H9 (cell line): ENCODE data around the gene IL1RAPL1. TPM values are rescaled to one million over a fixed set of nuclear protein-coding genes. Genes with fewer than 3 reads are reported as not detected.

Experiments
- DNase-seq: peaks from one replicate; pipeline ENCODE4 v3.0.0-alpha.2; 2017
- H2AFZ ChIP-seq: one replicate; pipeline ENCODE4 v1.6.1; 2013; ENCODE audit warnings: mild to moderate bottlenecking, low read length, control low read depth, moderate library complexity
- H2AK5ac ChIP-seq: 2 replicates; pipeline ENCODE4 v1.6.1; 2013; ENCODE audit warnings: low read length, control low read depth, mixed read lengths; ENCODE audit not compliant: insufficient read length
- H2BK120ac ChIP-seq: one replicate; pipeline ENCODE4 v1.6.1; 2013; ENCODE audit warnings: low read depth, mild to moderate bottlenecking, low read length, control low read depth, inconsistent platforms; ENCODE audit not compliant: poor library complexity, severe bottlenecking
- H2BK12ac ChIP-seq: 2 replicates; pipeline ENCODE4 v1.6.1; 2013; ENCODE audit warnings: low read length, control low read depth, mixed read lengths, low read depth; ENCODE audit not compliant: insufficient read length
- H2BK15ac ChIP-seq: 2 replicates; pipeline ENCODE4 v1.6.1; 2013; ENCODE audit warnings: low read depth, low read length, control low read depth
- H2BK20ac ChIP-seq: one replicate; pipeline ENCODE4 v1.6.1; 2013; ENCODE audit warnings: low read depth, mild to moderate bottlenecking, low read length, control low read depth, inconsistent platforms; ENCODE audit not compliant: poor library complexity, severe bottlenecking
- H2BK5ac ChIP-seq: 2 replicates; pipeline ENCODE4 v1.6.1; 2013; ENCODE audit warnings: low read length, control low read depth, mixed read lengths; ENCODE audit not compliant: insufficient read length
- H3K14ac ChIP-seq: 2 replicates; pipeline ENCODE4 v1.6.1; 2013; ENCODE audit warnings: low read length, control low read depth; ENCODE audit not compliant: insufficient read depth
- H3K18ac ChIP-seq: 2 replicates; pipeline ENCODE4 v1.6.1; 2013; ENCODE audit warnings: low read depth, mild to moderate bottlenecking, mixed read lengths, low read length, control low read depth; ENCODE audit not compliant: insufficient read length
- H3K23ac ChIP-seq: 2 replicates; pipeline ENCODE4 v1.6.1; 2013; ENCODE audit warnings: low read length, control low read depth, mixed read lengths, low read depth; ENCODE audit not compliant: insufficient read length
- H3K23me2 ChIP-seq: 2 replicates; pipeline ENCODE4 v1.6.1; 2013; ENCODE audit warnings: low read depth, mild to moderate bottlenecking, mixed read lengths, low read length, control low read depth; ENCODE audit not compliant: insufficient read length, poor library complexity, severe bottlenecking
- H3K27ac ChIP-seq: 2 replicates; pipeline ENCODE4 v1.5.1; 2013; ENCODE audit warnings: low read length, control low read depth, mixed read lengths, low read depth; ENCODE audit not compliant: insufficient read length
- H3K27me3 ChIP-seq: 2 replicates; pipeline ENCODE4 v1.6.1; 2013; ENCODE audit warnings: low read length, control low read depth, inconsistent platforms; ENCODE audit not compliant: insufficient read depth
- H3K4ac ChIP-seq: 2 replicates; pipeline ENCODE4 v1.6.1; 2013; ENCODE audit warnings: low read depth, mild to moderate bottlenecking, control low read depth, inconsistent platforms, low read length, moderate library complexity
- H3K4me1 ChIP-seq: 2 replicates; pipeline ENCODE4 v1.6.1; 2013; ENCODE audit warnings: low read length, control low read depth, inconsistent platforms; ENCODE audit not compliant: insufficient read depth
- H3K4me2 ChIP-seq: 2 replicates; pipeline ENCODE4 v1.6.1; 2013; ENCODE audit warnings: low read length, control low read depth, mixed read lengths; ENCODE audit not compliant: insufficient read length, insufficient read depth
- H3K56ac ChIP-seq: 2 replicates; pipeline ENCODE4 v1.6.1; 2013; ENCODE audit warnings: low read depth, mild to moderate bottlenecking, mixed read lengths, low read length, control low read depth; ENCODE audit not compliant: insufficient read length
- H3K79me1 ChIP-seq: 2 replicates; pipeline ENCODE4 v1.6.1; 2013; ENCODE audit warnings: low read depth, mild to moderate bottlenecking, moderate library complexity, low read length, control low read depth, inconsistent platforms; ENCODE audit not compliant: insufficient read depth, poor library complexity, severe bottlenecking
- H3K79me2 ChIP-seq: 2 replicates; pipeline ENCODE4 v1.6.1; 2013; ENCODE audit warnings: low read length, control low read depth, inconsistent platforms; ENCODE audit not compliant: insufficient read depth
- H3K9ac ChIP-seq: 2 replicates; pipeline ENCODE4 v1.6.1; 2013; ENCODE audit warnings: low read length, control low read depth, mixed read lengths; ENCODE audit not compliant: insufficient read length; ENCODE audit errors: extremely low read depth
- H3K9me3 ChIP-seq: one replicate; pipeline ENCODE4 v1.6.1; 2013; ENCODE audit warnings: low read depth, low read length, inconsistent platforms; ENCODE audit not compliant: control insufficient read depth
- H3T11ph ChIP-seq: one replicate; pipeline ENCODE4 v1.6.1; 2013; ENCODE audit warnings: mild to moderate bottlenecking, low read length, control low read depth, inconsistent platforms
- H4K20me1 ChIP-seq: one replicate; pipeline ENCODE4 v1.6.1; 2013; ENCODE audit not compliant: control insufficient read depth, insufficient read length, insufficient read depth
- H4K5ac ChIP-seq: 2 replicates; pipeline ENCODE4 v1.6.1; 2013; ENCODE audit warnings: low read depth, mild to moderate bottlenecking, mixed read lengths, low read length, control low read depth; ENCODE audit not compliant: insufficient read length
- H4K8ac ChIP-seq: replicated peaks from 2 replicates; pipeline ENCODE4 v1.6.1; 2013; ENCODE audit warnings: low read length, control low read depth, mixed read lengths, low read depth; ENCODE audit not compliant: insufficient read length
- H4K91ac ChIP-seq: 2 replicates; pipeline ENCODE4 v1.6.1; 2013; ENCODE audit warnings: low read depth, mild to moderate bottlenecking, moderate library complexity, mixed read lengths, low read length, control low read depth; ENCODE audit not compliant: insufficient read length
- H3K27ac Mint-ChIP-seq, 3 experiments: 2 replicates in 2 of 3; 3 replicates in 1 of 3; pipeline ENCODE4 v1.8.0; 2020 to 2021; ENCODE audit warnings: mixed read lengths in 3 of 3, mild to moderate bottlenecking in 1 of 3, moderate library complexity in 1 of 3
- H3K27me3 Mint-ChIP-seq: 2 replicates; pipeline ENCODE4 v1.8.0; 2021; ENCODE audit warnings: low read depth, mild to moderate bottlenecking, moderate library complexity, mixed read lengths
- H3K36me3 Mint-ChIP-seq, 3 experiments: 2 replicates in 2 of 3; 3 replicates in 1 of 3; pipeline ENCODE4 v1.8.0; 2020 to 2021; ENCODE audit warnings: low read depth in 3 of 3, mixed read lengths in 3 of 3; ENCODE audit not compliant: insufficient read depth in 1 of 3
- H3K4me1 Mint-ChIP-seq, 2 experiments: 2 replicates each; pipeline ENCODE4 v1.8.0; 2020; ENCODE audit warnings: mixed read lengths in 2 of 2
- H3K4me3 Mint-ChIP-seq, 2 experiments: 2 replicates in 1 of 2; 3 replicates in 1 of 2; pipeline ENCODE4 v1.8.0; 2020 to 2021; ENCODE audit warnings: mild to moderate bottlenecking in 2 of 2, mixed read lengths in 2 of 2, moderate library complexity in 1 of 2
- H3K9me3 Mint-ChIP-seq, 2 experiments: 2 replicates in 1 of 2; 3 replicates in 1 of 2; pipeline ENCODE4 v1.8.0; 2020; ENCODE audit warnings: mild to moderate bottlenecking in 2 of 2, mixed read lengths in 2 of 2, moderate library complexity in 1 of 2
- WGBS: extraction: QIAGEN DNeasy Blood & Tissue Kit; methylation state at CpG from one replicate; pipeline ENCODE4 v1.1.7; 2013; ENCODE audit warnings: missing lambda C conversion rate, low lambda C conversion rate, mixed read lengths; ENCODE audit not compliant: insufficient read length; ENCODE audit errors: extremely low coverage; 5-methylcytosine and 5-hydroxymethylcytosine counted together
- total RNA-seq: library from RNA; stranded (reverse); gene quantifications from 2 replicates; pipeline ENCODE4 v1.2.1, GENCODE V29; 2021
- TF ChIP-seq, protein P1 (sequence below): fragments of 200-600 bp; sonication (generic); conservative IDR thresholded peaks from 3 replicates; pipeline ENCODE4 v1.8.0; 2021; ENCODE audit warnings: antibody characterized with exemption, mild to moderate bottlenecking

IL1RAPL1 gene
- total RNA-seq, 1 experiment from 2014 or later = 0.31 TPM

DNA sequence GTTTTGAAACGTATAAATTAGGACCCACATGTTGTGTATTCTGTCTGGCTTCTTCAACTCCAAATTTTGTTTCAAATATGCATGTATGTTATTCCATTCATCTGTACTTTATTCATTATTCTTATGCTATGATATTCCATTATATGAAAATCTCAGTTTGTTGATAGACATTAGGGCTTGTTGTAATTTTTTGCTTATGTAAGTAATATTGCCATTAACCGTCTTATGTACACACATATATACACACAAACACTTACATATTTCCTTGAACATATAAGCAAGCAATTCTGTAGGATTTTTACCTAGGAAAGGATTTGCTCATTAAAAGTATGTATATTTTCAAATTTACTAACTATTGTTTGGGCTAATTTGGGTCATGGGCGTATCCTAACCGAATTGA, 820.1 kb downstream of the IL1RAPL1 start:
- Histone ChIP-seq H3K23ac (no peak overlapping the region), H2AFZ (no peak overlapping the region), H3K79me2 (no peaks in the 10 kb centered on the region), H3K27me3 (no peaks in the 10 kb centered on the region), H3K27ac (no peak overlapping the region), H2BK120ac (no peak overlapping the region), H4K5ac (no peak overlapping the region), H3K79me1 (no peaks in the 10 kb centered on the region), H4K8ac (no peak overlapping the region), H2AK5ac (no peak overlapping the region), H3K4ac (no peak overlapping the region), H2BK5ac (no peak overlapping the region), H3K14ac (no peak overlapping the region), H2BK12ac (no peak overlapping the region), H3T11ph (no peak overlapping the region), H3K9me3 (no peaks in the 10 kb centered on the region), H3K9ac (no peak overlapping the region), H2BK15ac (no peak overlapping the region), H3K18ac (no peak overlapping the region), H3K4me2 (no peak overlapping the region), H3K56ac (no peak overlapping the region), H4K20me1 (no peaks in the 10 kb centered on the region), H2BK20ac (no peak overlapping the region), H3K4me1 (no peaks in the 10 kb centered on the region), H3K23me2 (no peaks in the 10 kb centered on the region), H4K91ac (no peak overlapping the region)
- DNase-seq = no peak
- Mint-ChIP-seq H3K4me3 (no peak overlapping the region), H3K36me3 (peaks cover 0 to 5% (median 0%) of the 10 kb centered on the region in 3 experiments; a peak in 2 of 7 replicates), H3K27ac (no peak overlapping the region), H3K27me3 (no peaks in the 10 kb centered on the region; the same call in 1 of the 2 replicates), H3K9me3 (peaks cover 5 to 44% of the 10 kb centered on the region in 2 experiments), H3K4me1 (peaks cover 3 to 6% of the 10 kb centered on the region in 2 experiments; a peak in 3 of 4 replicates)
- WGBS = no CpG with 5 or more reads among the region's 4 CpGs
- TF ChIP-seq, protein P1, sequence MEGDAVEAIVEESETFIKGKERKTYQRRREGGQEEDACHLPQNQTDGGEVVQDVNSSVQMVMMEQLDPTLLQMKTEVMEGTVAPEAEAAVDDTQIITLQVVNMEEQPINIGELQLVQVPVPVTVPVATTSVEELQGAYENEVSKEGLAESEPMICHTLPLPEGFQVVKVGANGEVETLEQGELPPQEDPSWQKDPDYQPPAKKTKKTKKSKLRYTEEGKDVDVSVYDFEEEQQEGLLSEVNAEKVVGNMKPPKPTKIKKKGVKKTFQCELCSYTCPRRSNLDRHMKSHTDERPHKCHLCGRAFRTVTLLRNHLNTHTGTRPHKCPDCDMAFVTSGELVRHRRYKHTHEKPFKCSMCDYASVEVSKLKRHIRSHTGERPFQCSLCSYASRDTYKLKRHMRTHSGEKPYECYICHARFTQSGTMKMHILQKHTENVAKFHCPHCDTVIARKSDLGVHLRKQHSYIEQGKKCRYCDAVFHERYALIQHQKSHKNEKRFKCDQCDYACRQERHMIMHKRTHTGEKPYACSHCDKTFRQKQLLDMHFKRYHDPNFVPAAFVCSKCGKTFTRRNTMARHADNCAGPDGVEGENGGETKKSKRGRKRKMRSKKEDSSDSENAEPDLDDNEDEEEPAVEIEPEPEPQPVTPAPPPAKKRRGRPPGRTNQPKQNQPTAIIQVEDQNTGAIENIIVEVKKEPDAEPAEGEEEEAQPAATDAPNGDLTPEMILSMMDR = no peak
